ENCODE measurements around the gene CRISPLD2.

CRISPLD2 gene

DNA sequence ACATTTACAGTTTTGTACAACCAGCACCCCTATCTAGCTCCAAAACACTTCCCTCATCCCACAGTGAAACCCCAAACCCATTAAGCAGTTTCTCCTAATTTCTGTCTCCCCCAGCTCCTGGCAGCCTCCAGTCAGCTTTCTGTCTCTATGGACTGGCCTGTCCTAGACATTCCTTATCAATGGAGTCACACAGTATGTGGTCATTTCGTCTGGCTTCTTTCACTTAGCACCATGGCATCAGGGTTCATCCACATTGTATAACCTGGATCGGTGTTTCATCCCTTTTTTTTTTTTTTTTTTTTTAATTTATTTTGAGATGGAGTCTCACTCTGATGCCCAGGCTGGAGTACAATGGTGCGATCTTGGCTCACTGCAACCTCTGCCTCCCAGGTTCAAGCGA lies 123.0 kb downstream of the CRISPLD2 start:
- TF ChIP-seq, protein P1, sequence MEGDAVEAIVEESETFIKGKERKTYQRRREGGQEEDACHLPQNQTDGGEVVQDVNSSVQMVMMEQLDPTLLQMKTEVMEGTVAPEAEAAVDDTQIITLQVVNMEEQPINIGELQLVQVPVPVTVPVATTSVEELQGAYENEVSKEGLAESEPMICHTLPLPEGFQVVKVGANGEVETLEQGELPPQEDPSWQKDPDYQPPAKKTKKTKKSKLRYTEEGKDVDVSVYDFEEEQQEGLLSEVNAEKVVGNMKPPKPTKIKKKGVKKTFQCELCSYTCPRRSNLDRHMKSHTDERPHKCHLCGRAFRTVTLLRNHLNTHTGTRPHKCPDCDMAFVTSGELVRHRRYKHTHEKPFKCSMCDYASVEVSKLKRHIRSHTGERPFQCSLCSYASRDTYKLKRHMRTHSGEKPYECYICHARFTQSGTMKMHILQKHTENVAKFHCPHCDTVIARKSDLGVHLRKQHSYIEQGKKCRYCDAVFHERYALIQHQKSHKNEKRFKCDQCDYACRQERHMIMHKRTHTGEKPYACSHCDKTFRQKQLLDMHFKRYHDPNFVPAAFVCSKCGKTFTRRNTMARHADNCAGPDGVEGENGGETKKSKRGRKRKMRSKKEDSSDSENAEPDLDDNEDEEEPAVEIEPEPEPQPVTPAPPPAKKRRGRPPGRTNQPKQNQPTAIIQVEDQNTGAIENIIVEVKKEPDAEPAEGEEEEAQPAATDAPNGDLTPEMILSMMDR (IDR thresholded peaks at IDR 0.05; ENCODE audit: borderline replicate concordance, insufficient read depth, low read depth, low read length) = no peak

DNA sequence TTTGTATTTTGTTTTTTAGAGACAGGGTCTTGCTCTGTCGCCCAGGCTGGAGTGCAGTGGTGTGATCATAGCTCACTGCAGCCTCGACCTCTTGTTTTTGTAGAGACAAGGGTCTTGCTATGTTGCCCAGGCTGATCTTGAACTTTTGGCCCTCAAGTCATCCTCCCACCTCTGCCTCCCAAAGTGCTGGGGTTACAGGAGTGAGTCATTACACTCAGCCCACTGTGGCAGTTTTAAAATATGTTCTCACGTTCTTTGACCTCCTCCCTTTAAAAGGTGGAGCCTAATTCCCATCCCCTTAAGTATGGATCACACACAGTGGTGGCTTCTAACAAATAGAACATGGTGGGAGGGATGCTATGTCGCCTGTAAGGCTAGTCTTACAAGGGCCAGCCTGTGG lies 123.8 kb downstream of the CRISPLD2 start:
- TF ChIP-seq, protein P1 (IDR thresholded peaks at IDR 0.05; ENCODE audit: borderline replicate concordance, insufficient read depth, low read depth, low read length) = no peak
- no peak overlapping the region for H3K4me3 ChIP-seq (ENCODE audit: low read depth, low read length)

More for the DNA sequence above, 123.0 kb downstream of the CRISPLD2 start:
- no peak overlapping the region for H3K4me3 ChIP-seq (ENCODE audit: low read depth, low read length)

DNA sequence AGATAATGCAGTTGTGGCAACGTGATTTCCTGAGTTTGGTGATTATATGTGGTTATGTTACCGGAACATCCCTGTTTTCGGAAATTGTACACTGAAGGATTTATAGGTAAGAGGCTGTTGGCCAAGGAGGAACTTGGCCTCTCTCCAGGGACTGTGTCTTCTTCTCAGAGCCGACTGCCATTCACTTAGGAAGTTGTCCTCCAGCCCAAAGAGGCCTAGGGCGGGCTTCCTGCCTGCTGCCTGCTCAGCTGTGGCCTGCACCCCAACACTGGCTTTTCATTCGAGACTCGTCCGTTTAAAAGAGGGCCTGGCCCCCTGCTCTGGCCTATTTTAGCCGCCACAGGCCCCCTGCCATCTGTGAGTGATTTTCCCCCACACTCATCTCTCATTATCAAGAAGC lies 127.2 kb downstream of the CRISPLD2 start:
- H3K4me3 ChIP-seq (ENCODE audit: low read depth, low read length) = no peak overlapping the region
- TF ChIP-seq, protein P1 (IDR thresholded peaks at IDR 0.05; ENCODE audit: borderline replicate concordance, insufficient read depth, low read depth, low read length) = no peak

DNA sequence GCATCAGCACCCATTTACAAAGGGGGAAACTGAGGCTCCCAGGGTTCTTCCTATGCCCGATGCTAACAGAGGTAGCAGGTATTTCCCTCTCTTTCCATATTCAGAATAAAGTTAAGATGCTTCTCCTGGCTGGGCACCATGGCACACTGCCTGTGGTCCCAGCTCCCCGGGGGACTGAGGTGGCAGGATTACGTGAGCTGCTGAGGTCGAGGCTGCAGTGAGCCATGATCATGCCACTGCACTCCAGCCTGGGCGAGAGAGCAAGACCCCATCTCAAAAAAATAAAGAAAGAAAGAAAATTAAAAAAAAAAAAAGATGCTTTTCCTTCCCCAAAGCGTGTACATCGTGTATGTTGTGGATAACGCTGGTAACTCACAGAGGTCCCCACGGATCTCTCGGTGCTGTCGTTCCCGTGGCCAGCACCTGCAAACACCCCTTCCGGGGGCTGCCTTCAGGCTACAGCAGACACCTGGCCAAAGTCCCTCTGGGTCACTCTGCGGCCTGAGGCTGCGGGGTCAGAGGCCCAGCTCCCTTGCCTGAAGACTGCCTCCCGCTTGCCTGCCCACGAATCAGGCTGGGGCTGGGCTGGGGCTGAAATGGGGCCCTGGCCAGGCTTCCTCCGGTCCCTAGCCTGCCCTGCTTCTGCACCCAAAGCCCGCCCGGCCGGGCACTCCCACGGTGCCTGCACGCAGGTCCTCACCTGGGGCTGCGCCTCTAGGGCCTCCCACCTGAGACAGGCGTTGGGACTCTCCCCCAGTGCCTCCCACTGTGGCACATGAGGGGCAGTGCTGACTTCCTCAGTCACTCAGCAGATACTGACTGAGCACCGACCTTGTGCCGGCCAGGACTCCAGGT lies 128.4 kb downstream of the CRISPLD2 start:
- no peak overlapping the region for H3K4me3 ChIP-seq (ENCODE audit: low read depth, low read length)
- TF ChIP-seq, protein P1 (IDR thresholded peaks at IDR 0.05; ENCODE audit: borderline replicate concordance, insufficient read depth, low read depth, low read length) = no peak

DNA sequence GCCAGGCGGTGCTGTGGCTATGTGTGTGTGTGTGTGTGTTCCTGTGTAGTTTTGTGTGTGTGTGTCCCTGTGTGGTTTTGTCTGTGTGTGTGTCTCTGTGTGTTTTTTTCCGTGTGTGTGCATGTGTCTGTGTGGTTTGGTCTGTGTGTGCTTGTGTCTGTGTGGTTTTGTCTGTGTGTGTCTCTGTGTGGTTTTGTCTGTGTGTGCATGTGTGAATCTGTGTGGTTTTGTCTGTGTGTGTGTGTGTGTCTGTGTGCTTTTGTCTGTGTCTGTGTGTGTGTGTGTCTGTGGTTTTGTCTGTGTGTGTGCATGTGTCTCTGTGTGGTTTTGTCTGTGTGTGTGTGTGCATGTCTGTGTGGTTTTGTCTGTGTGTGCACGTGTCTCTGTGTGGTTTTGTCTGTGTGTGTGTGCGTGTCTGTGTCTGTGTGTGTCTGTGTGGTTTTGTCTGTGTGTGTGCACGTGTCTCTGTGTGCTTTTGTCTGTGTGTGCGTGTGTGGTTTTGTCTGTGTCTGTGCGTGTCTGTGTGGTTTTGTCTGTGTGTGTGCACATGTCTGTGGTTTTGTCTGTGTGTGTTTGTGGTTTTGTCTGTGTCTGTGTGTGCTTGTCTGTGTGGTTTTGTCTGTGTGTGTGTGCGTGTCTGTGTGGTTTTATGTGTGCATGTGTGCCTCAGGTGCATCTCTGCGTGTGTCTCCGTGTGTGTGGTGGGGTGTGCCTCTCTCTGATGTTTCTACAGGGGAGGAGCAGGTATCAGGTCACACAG lies 129.2 kb downstream of the CRISPLD2 start:
- TF ChIP-seq, protein P1 (IDR thresholded peaks at IDR 0.05; ENCODE audit: borderline replicate concordance, insufficient read depth, low read depth, low read length) = no peak
- H3K4me3 ChIP-seq (ENCODE audit: low read depth, low read length) = no peak overlapping the region

- no peak overlapping the region for H3K4me3 ChIP-seq (ENCODE audit: low read depth, low read length)
- TF ChIP-seq, protein P1 (IDR thresholded peaks at IDR 0.05; ENCODE audit: borderline replicate concordance, insufficient read depth, low read depth, low read length) = no peak
Measured at GRCh38 chr16:84949772-84950436, 130.1 kb downstream of the CRISPLD2 start.

Measured in GM12875 (cell line).